ENCODE results near the gene TMPRSS11B. TPM values are rescaled to one million over a fixed set of nuclear protein-coding genes. Genes with fewer than 3 reads are reported as not detected.

TMPRSS11B gene
- total and polyA plus RNA-seq, 5 donors = 0.05 TPM; not detected in 4

DNA sequence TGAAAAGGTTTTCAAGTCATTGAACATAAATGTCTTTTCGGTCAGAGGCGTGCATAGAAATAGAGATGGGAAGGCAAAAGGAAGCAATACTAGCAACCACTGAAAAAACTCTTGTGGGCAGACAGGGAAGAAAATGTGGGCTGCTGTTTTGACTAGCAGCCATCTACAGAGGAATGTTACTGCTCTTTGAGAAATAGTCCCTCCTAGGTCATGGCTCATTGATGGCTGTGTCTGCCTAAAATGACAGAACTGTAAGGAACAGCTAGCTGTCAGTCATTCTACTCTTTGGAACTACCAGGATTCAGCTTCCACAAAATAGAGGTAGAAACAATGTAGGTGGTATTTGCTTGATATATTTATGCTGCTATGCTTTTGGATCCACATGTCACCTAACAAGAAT is 26.9 kb upstream of the TMPRSS11B start:
- Histone ChIP-seq H3K4me3 (ENCODE audit: low read length) (peak overlapping the region; percentile 39), H3K27me3 (ENCODE audit: control insufficient read depth, insufficient read depth) (no peaks in the 10 kb centered on the region), H3K27ac (ENCODE audit: low read length) (no peak overlapping the region), H3K9me3 (ENCODE audit: control insufficient read depth, low read length) (no peaks in the 10 kb centered on the region), H3K4me1 (ENCODE audit: control insufficient read depth, insufficient read depth, low read length) (no peaks in the 10 kb centered on the region)
- intact Hi-C loops (cut with DNase I) = loop anchor here (2.0 to 5.0 kb wide), 2 partner anchors 102 to 105 kb away; no protein-coding TSS in a partner anchor
- ATAC-seq (no peak), DNase-seq (no peak)
- 45% methylated on average over 2 of the region's 2 CpGs for WGBS

- Histone ChIP-seq H3K27ac (ENCODE audit: low read length) (no peak overlapping the region), H3K4me3 (ENCODE audit: low read length) (peak overlapping the region; percentile 39), H3K9me3 (ENCODE audit: control insufficient read depth, low read length) (no peaks in the 10 kb centered on the region), H3K4me1 (ENCODE audit: control insufficient read depth, insufficient read depth, low read length) (no peaks in the 10 kb centered on the region), H3K27me3 (ENCODE audit: control insufficient read depth, insufficient read depth) (no peaks in the 10 kb centered on the region)
- WGBS = 14% methylated on average over 11 of the region's 11 CpGs
- DNase-seq (no peak), ATAC-seq (peak in 1 of 2 donors; percentile 50)
- intact Hi-C loops (cut with DNase I) = loop anchor here (2.0 to 5.0 kb wide), 2 partner anchors 103 to 105 kb away; no protein-coding TSS in a partner anchor
Measured at GRCh38 chr4:68271851-68272357, 26.4 kb upstream of the TMPRSS11B start.

DNA sequence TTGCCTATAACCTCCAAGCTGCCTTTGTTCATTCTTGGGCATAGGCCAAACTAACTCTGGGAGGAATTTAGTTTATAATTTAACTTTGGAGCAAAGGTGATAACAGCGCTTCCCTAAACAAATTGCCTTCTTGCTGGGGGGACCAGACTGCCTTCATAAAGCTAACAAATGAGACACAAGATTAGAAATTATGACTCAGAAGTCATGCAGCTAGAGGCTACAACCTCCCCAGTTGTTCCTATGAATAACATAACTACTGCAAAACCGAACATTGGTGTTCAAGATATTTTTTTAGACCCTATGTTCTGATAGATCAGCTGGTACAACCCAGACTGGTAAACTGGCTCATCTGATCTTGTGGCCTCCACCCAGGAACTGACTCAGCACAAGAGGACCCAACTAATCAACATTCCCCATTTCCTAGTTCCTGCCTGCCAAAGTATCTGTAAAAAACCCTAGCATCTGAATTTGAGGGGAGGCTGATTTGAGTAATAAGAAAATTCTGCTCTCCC is 22.0 kb upstream of the TMPRSS11B start:
- Histone ChIP-seq H3K4me1 (ENCODE audit: control insufficient read depth, insufficient read depth, low read length) (no peaks in the 10 kb centered on the region), H3K27ac (ENCODE audit: low read length) (no peak overlapping the region), H3K9me3 (ENCODE audit: control insufficient read depth, low read length) (no peaks in the 10 kb centered on the region), H3K27me3 (ENCODE audit: control insufficient read depth, insufficient read depth) (no peaks in the 10 kb centered on the region), H3K4me3 (ENCODE audit: low read length) (no peak overlapping the region)
- no peak for DNase-seq
- intact Hi-C loops (cut with DNase I) = no loop called here
- no peak for ATAC-seq
- WGBS = 51% methylated on average over 2 of the region's 2 CpGs

DNA sequence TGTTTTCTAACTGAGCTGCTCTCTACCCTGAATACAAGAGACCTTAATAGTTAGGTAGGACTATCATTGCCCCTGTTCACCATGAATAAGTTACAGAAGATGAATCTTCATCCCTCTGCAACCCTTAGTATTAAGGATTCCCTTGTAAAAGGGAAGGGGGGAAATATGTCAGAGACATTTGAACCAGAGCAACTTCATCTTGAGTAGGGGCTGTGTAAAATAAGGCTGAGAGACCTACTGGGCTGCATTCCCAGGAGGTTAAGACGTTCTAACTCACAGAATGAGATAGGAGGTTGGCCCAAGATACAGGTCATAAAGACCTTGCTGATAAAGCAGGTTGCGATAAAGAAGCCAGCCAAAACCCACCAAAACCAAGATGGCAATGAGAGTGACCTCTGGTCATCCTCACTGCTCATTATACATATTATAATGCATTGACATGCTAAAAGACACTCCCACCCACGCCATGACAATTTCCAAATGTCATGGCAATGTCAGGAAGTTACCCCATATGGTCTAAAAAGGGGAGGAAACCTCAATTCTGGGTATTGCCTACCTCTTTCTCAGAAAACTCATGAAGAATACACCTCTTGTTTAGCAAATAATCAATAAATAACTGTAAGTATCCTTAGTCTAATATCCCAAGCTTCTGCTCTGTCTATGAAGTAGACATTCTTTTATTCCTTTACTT is 19.5 kb upstream of the TMPRSS11B start:
- DNase-seq (no peak), ATAC-seq (no peak)
- intact Hi-C loops (cut with DNase I) = no loop called here
- H3K4me3 ChIP-seq (ENCODE audit: low read length) = no peak overlapping the region
- no peaks in the 10 kb centered on the region for H3K27me3 ChIP-seq (ENCODE audit: control insufficient read depth, insufficient read depth)
- whole genome bisulfite sequencing = 56% methylated on average over 3 of the region's 3 CpGs
- H3K9me3 ChIP-seq (ENCODE audit: control insufficient read depth, low read length) = no peaks in the 10 kb centered on the region
- no peaks in the 10 kb centered on the region for H3K4me1 ChIP-seq (ENCODE audit: control insufficient read depth, insufficient read depth, low read length)
- H3K27ac ChIP-seq (ENCODE audit: low read length) = no peak overlapping the region

DNA sequence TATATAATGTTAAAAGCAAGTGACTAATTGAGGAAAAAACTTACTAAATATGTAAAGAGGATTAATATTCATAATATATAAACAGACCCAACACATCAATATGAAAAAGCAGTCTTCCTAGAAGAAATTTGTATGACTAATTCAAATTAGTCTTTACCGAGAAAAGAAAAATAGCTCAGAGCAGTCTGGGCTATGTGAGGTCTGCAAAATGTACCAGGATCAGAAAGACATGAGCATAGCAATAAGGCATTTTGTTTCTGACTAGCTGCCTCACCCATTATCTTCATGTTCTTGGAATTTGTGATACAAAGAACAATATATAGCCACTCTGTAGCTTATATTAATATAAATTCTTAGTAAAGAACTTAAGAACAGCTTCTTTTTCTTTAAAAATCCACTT is 13.7 kb upstream of the TMPRSS11B start:
- intact Hi-C loops (cut with DNase I) = no loop called here
- ATAC-seq = no peak
- Histone ChIP-seq H3K27ac (ENCODE audit: low read length) (no peak overlapping the region), H3K9me3 (ENCODE audit: control insufficient read depth, low read length) (no peaks in the 10 kb centered on the region), H3K4me3 (ENCODE audit: low read length) (no peak overlapping the region), H3K27me3 (ENCODE audit: control insufficient read depth, insufficient read depth) (no peaks in the 10 kb centered on the region), H3K4me1 (ENCODE audit: control insufficient read depth, insufficient read depth, low read length) (no peaks in the 10 kb centered on the region)
- no peak for DNase-seq
- 73% methylated on average over 1 of the region's 1 CpG for WGBS

- no peak overlapping the region for H3K27ac ChIP-seq (ENCODE audit: low read length)
- no peak for DNase-seq
- no peak overlapping the region for H3K4me3 ChIP-seq (ENCODE audit: low read length)
- 90% methylated on average over 5 of the region's 5 CpGs for WGBS
- no peak for ATAC-seq
- H3K9me3 ChIP-seq (ENCODE audit: control insufficient read depth, low read length) = no peaks in the 10 kb centered on the region
- intact Hi-C loops (cut with DNase I) = no loop called here
- no peaks in the 10 kb centered on the region for H3K4me1 ChIP-seq (ENCODE audit: control insufficient read depth, insufficient read depth, low read length)
- no peaks in the 10 kb centered on the region for H3K27me3 ChIP-seq (ENCODE audit: control insufficient read depth, insufficient read depth)
Measured at GRCh38 chr4:68257719-68258118, 12.2 kb upstream of the TMPRSS11B start.

GRCh38 chr4:68256284-68256683 is 10.8 kb upstream of the TMPRSS11B start:
- DNase-seq (no peak), ATAC-seq (no peak)
- H3K9me3 ChIP-seq (ENCODE audit: control insufficient read depth, low read length) = no peaks in the 10 kb centered on the region
- intact Hi-C loops (cut with DNase I) = no loop called here
- H3K4me3 ChIP-seq (ENCODE audit: low read length) = no peak overlapping the region
- WGBS = 45% methylated on average over 3 of the region's 3 CpGs
- no peaks in the 10 kb centered on the region for H3K27me3 ChIP-seq (ENCODE audit: control insufficient read depth, insufficient read depth)
- no peaks in the 10 kb centered on the region for H3K4me1 ChIP-seq (ENCODE audit: control insufficient read depth, insufficient read depth, low read length)
- no peak overlapping the region for H3K27ac ChIP-seq (ENCODE audit: low read length)

GRCh38 chr4:68250151-68250930 is 4.8 kb upstream of the TMPRSS11B start:
- no peak overlapping the region for H3K27ac ChIP-seq (ENCODE audit: low read length)
- no peak for ATAC-seq
- no peak overlapping the region for H3K4me3 ChIP-seq (ENCODE audit: low read length)
- DNase-seq = no peak
- H3K27me3 ChIP-seq (ENCODE audit: control insufficient read depth, insufficient read depth) = no peaks in the 10 kb centered on the region
- WGBS = 73% methylated on average over 4 of the region's 4 CpGs
- no peaks in the 10 kb centered on the region for H3K9me3 ChIP-seq (ENCODE audit: control insufficient read depth, low read length)
- intact Hi-C loops (cut with DNase I) = no loop called here
- H3K4me1 ChIP-seq (ENCODE audit: control insufficient read depth, insufficient read depth, low read length) = no peaks in the 10 kb centered on the region

DNA sequence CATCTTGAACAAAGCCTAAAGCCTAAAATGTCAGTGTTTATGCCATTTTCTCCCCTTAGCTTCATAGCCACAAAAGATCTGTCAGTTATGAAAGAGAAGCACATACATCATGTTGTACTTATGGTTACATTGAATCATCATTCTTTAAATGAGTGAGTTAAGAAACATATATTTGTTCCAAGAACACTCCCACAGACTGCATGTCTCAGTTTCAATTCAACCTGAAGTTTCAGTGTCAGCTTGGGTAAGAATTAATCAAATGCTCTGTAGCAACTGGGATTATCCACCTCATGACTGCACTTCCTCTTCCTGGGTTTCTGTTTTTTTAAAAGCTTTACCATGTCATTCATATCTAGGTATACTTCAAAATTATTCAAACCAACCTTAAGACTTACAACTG is 3.9 kb upstream of the TMPRSS11B start:
- no peaks in the 10 kb centered on the region for H3K9me3 ChIP-seq (ENCODE audit: control insufficient read depth, low read length)
- no peaks in the 10 kb centered on the region for H3K4me1 ChIP-seq (ENCODE audit: control insufficient read depth, insufficient read depth, low read length)
- no peak overlapping the region for H3K27ac ChIP-seq (ENCODE audit: low read length)
- no peaks in the 10 kb centered on the region for H3K27me3 ChIP-seq (ENCODE audit: control insufficient read depth, insufficient read depth)
- intact Hi-C loops (cut with DNase I) = no loop called here
- ATAC-seq (no peak), DNase-seq (no peak)
- no peak overlapping the region for H3K4me3 ChIP-seq (ENCODE audit: low read length)

DNA sequence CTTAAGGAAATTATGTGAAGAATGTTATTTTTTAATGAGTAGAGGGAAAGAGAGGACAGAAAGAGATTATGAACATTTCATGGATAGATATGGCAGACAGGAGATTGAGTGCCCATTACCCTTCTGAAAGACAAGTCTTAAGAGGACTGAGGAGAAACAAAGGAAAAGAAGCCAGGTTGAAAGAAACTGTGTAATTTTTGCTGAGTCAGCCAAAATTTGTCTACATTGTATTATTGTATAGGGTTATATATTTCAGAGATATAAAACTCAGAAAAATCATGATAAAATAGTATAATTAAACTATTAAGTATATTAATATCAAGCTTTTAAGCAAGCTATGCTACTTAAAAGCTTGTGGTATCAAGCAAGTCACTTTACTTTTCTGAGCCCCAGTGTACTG is 4.9 kb downstream of the TMPRSS11B start:
- H3K4me1 ChIP-seq (ENCODE audit: control insufficient read depth, insufficient read depth, low read length) = no peaks in the 10 kb centered on the region
- H3K4me3 ChIP-seq (ENCODE audit: low read length) = no peak overlapping the region
- H3K9me3 ChIP-seq (ENCODE audit: control insufficient read depth, low read length) = no peaks in the 10 kb centered on the region
- intact Hi-C loops (cut with DNase I) = no loop called here
- ATAC-seq (no peak), DNase-seq (no peak)
- no peaks in the 10 kb centered on the region for H3K27me3 ChIP-seq (ENCODE audit: control insufficient read depth, insufficient read depth)
- H3K27ac ChIP-seq (ENCODE audit: low read length) = no peak overlapping the region

DNA sequence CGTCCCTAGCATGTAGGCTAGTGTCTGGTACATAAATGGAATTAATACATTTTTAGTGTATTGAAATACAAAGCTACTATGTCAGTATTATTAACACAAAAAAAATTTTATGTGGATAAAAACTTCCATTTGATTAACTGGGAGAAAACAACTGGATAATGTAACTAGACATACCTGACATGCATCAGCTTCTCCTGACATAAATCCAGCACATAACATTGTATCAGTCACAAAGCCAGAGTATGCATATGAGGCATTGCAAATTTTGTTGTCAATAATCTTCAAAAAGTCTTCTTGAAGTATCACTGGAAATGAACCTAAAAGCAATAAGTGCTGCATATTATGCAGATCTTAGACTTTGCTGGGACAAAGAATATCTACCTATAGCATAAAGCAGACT is 16.9 kb downstream of the TMPRSS11B start:
- 35% methylated on average over 1 of the region's 1 CpG for WGBS
- no peaks in the 10 kb centered on the region for H3K4me1 ChIP-seq (ENCODE audit: control insufficient read depth, insufficient read depth, low read length)

More for the DNA sequence above, 16.9 kb downstream of the TMPRSS11B start:
- no peak for ATAC-seq
- Histone ChIP-seq H3K4me3 (ENCODE audit: low read length) (no peak overlapping the region), H3K9me3 (ENCODE audit: control insufficient read depth, low read length) (no peaks in the 10 kb centered on the region), H3K27ac (ENCODE audit: low read length) (no peak overlapping the region), H3K27me3 (ENCODE audit: control insufficient read depth, insufficient read depth) (no peaks in the 10 kb centered on the region)
- no peak for DNase-seq
- intact Hi-C loops (cut with DNase I) = no loop called here
